Mesothelial cell of epicardium (in vitro differentiated cells): ENCODE measurements around the gene OR7A17. TPM values are rescaled to one million over a fixed set of nuclear protein-coding genes. Genes with fewer than 3 reads are reported as not detected.

Experiments used
- DNase-seq, 2 experiments: peaks; one replicate each; pipeline ENCODE4 v3.0.0; 2021; ENCODE audit warnings: low spot score in 2 of 2; ENCODE audit not compliant: unreplicated experiment in 2 of 2
- H3K27ac Mint-ChIP-seq: 2 replicates; pipeline ENCODE4 v1.8.0; 2021; ENCODE audit warnings: mixed read lengths
- H3K27me3 Mint-ChIP-seq: 2 replicates; pipeline ENCODE4 v1.8.0; 2021; ENCODE audit warnings: low read depth, mixed read lengths
- H3K36me3 Mint-ChIP-seq: 2 replicates; pipeline ENCODE4 v1.8.0; 2021; ENCODE audit warnings: mixed read lengths
- H3K4me1 Mint-ChIP-seq: 2 replicates; pipeline ENCODE4 v1.8.0; 2021; ENCODE audit warnings: mixed read lengths
- H3K4me3 Mint-ChIP-seq: 2 replicates; pipeline ENCODE4 v1.8.0; 2021; ENCODE audit warnings: mild to moderate bottlenecking, moderate library complexity, mixed read lengths
- H3K9me3 Mint-ChIP-seq: 2 replicates; pipeline ENCODE4 v1.8.0; 2021; ENCODE audit warnings: mixed read lengths
- CTCF ChIP-seq: fragments of 200-600 bp; sonication (generic); IDR thresholded peaks from one replicate; pipeline ENCODE4 v1.5.0; 2021; ENCODE audit warnings: antibody characterized with exemption; ENCODE audit not compliant: unreplicated experiment
- total RNA-seq: library from RNA; stranded (reverse); gene quantifications from 3 replicates; pipeline ENCODE4 v1.2.1, GENCODE V29; 2021

OR7A17 gene
- total RNA-seq, 1 donor from 2014 or later, result not detected

GRCh38 chr19:14843578-14843977, 42.4 kb downstream of the OR7A17 start:
- no peak overlapping the region for H3K27ac Mint-ChIP-seq
- H3K4me3 Mint-ChIP-seq, result no peak overlapping the region
- no peaks in the 10 kb centered on the region for H3K36me3 Mint-ChIP-seq
- H3K4me1 Mint-ChIP-seq, result no peaks in the 10 kb centered on the region
- peaks cover 64% of the 10 kb centered on the region for H3K9me3 Mint-ChIP-seq
- DNase-seq, result no peak
- no peaks in the 10 kb centered on the region for H3K27me3 Mint-ChIP-seq
- TF ChIP-seq CTCF, result no peak

- H3K9me3 Mint-ChIP-seq, result peaks cover 60% of the 10 kb centered on the region
- DNase-seq, result no peak
- H3K27me3 Mint-ChIP-seq, result no peaks in the 10 kb centered on the region
- H3K27ac Mint-ChIP-seq, result no peak overlapping the region
- H3K36me3 Mint-ChIP-seq, result no peaks in the 10 kb centered on the region
- H3K4me1 Mint-ChIP-seq, result no peaks in the 10 kb centered on the region
- TF ChIP-seq CTCF, result no peak
- no peak overlapping the region for H3K4me3 Mint-ChIP-seq
These were observed 42.8 kb downstream of the OR7A17 start for GRCh38 chr19:14843169-14843568.

GRCh38 chr19:14840206-14840605, 45.7 kb downstream of the OR7A17 start:
- peaks cover 68% of the 10 kb centered on the region for H3K9me3 Mint-ChIP-seq
- no peaks in the 10 kb centered on the region for H3K4me1 Mint-ChIP-seq
- no peaks in the 10 kb centered on the region for H3K27me3 Mint-ChIP-seq
- H3K36me3 Mint-ChIP-seq, result no peaks in the 10 kb centered on the region
- no peak overlapping the region for H3K4me3 Mint-ChIP-seq
- no peak overlapping the region for H3K27ac Mint-ChIP-seq
- no peak for TF ChIP-seq CTCF
- DNase-seq, result no peak

GRCh38 chr19:14837391-14837790, 48.5 kb downstream of the OR7A17 start:
- TF ChIP-seq CTCF, result no peak
- H3K9me3 Mint-ChIP-seq, result peaks cover 60% of the 10 kb centered on the region
- H3K4me3 Mint-ChIP-seq, result no peak overlapping the region

GRCh38 chr19:14835011-14835410, 50.9 kb downstream of the OR7A17 start, which contains the start of the genes OR7A5 and OR7C1:
Gene OR7A5 (minus strand): TSS chr19:14835185. CDS start chr19:14828241, 6,944 bp downstream.
Gene OR7C1 (minus strand): TSS chr19:14835185. CDS start chr19:14800136, 35,049 bp downstream.
- H3K27ac Mint-ChIP-seq, result no peak within 1 kb of the TSS
- peaks cover 61% of the 10 kb centered on the region for H3K9me3 Mint-ChIP-seq
- H3K4me1 Mint-ChIP-seq, result no peaks in the 10 kb centered on the region
- no peak for TF ChIP-seq CTCF
- no peak within 1 kb of the TSS for H3K4me3 Mint-ChIP-seq
- no peaks in the 10 kb centered on the region for H3K27me3 Mint-ChIP-seq
- H3K36me3 Mint-ChIP-seq, result no peaks in the 10 kb centered on the region
- no peak for DNase-seq

More at GRCh38 chr19:14837391-14837790, 48.5 kb downstream of the OR7A17 start:
- no peak for DNase-seq
- H3K27ac Mint-ChIP-seq, result no peak overlapping the region
- H3K27me3 Mint-ChIP-seq, result no peaks in the 10 kb centered on the region
- no peaks in the 10 kb centered on the region for H3K4me1 Mint-ChIP-seq
- H3K36me3 Mint-ChIP-seq, result no peaks in the 10 kb centered on the region

GRCh38 chr19:14830702-14831101, 55.2 kb downstream of the OR7A17 start:
- Mint-ChIP-seq H3K36me3 (no peaks in the 10 kb centered on the region), H3K4me1 (no peaks in the 10 kb centered on the region), H3K27ac (no peak overlapping the region), H3K4me3 (no peak overlapping the region), H3K27me3 (no peaks in the 10 kb centered on the region), H3K9me3 (peaks cover 62% of the 10 kb centered on the region)
- no peak for TF ChIP-seq CTCF
- no peak for DNase-seq
